NCI-H510A (cell line): ENCODE measurements around the gene NAALADL2.
"Not testable (repeated sequence)": the region's sequence is repeated elsewhere in the genome, so short reads cannot be mapped to it uniquely, and the experiment has no call there.

Experiments used
- DNase-seq: peaks from one replicate; lab custom pipeline; 2025; lab: John Stamatoyannopoulos, UW

The NAALADL2 gene

DNA sequence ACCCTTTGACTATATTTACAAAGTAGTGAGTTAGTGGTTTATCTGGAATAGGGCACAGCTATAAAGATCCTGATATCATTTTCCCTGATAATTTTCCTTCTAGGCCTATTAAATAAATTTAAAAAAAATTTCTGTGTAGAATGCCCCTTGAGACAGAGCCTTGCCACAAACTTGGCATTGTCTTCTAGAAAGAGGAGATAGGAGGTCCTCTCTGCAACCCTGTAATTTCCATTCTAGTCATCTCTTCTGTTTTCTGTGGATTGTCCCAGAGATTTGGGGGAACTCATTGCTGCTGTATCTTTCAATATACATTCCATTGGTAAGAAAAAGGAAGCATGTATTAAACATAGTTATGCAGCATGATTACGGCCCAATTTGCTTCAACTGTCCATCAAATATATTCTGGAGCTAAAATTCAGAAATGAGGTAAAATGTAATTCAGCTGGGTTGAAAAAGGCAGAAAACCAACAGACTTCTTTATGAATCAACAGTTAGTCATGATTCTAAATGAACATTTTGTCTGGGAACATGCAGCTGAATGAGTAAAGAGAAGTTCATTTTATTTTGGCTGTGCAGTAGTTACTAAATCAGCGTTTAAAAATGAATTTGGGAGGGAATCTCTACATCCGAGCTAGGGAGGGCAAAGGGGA, 401.1 kb downstream of the NAALADL2 start:
- no peak for DNase-seq

DNA sequence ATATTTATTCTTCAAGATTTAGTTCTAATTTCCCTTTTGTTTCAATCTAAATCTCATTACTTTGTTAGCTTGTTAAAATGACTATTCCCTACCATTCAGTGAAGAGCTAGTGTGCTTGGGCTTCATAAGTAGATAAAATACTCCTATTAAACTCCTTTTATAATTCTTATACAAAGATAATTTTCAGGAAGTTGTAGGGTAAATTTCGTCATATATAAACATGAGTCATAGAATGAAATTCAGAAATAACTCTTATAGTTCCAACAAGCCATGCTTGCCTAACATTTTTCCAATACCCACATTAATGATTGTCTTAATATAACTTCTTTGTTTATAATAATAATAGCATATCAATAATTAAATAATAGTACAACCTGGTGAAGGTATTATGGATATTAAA, 407.3 kb downstream of the NAALADL2 start:
- DNase-seq, result no peak

DNA sequence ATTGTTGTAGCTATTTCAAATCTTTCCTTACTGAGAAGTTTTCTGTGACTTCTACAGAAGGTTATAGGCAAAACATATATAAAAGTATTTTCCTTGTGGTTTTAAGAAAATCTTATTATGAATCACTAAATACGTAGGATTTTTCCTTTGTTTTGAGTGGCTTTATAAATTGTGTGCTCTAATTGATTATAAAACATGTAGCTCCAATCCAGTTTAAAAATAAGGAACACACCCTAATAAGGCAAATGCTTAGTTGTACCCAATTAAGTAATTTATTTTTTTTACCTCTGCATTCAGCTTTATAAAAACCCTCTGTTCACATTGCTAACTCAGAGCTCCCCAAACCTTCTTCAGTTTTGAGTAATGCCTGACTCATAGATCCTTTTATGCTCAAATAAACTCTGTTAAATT, 408.0 kb downstream of the NAALADL2 start:
- no peak for DNase-seq

DNA sequence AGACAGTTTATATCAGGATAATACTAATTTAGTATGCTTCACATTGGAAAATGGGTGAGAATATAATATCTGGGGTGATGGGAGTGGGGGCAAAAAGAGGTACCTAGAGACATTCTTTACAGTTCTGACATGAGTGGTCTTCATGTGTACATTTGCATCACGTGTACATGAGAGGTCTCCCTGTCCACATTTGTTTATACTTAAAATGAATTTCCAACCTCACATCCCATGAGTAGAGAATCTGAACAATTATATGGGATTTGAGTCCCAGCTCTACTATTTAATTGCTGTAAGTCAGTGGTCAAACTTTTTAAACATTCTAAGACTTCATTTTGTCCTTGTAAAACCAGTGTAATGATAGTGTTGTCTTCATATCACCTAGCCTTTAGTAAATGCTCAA, 408.4 kb downstream of the NAALADL2 start:
- no peak for DNase-seq

DNA sequence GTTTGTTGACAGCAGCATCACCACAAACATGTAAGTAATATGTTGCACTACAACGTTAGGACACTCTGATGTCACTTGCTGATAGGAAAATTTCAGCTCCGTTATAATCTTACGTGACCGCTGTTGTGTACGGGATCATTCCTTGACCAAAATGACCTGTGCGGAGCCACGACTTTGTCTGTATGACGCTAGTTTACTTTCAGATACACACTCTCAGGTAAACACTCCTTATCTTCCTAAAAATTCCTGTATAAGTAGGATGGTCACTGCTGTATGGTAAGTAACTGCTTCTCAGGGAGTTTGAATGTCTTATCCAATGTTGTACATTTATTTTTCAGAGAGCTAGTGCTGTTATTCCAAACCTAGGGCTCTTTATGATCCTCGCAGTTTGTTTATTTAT, 410.3 kb downstream of the NAALADL2 start:
- DNase-seq, result no peak

DNA sequence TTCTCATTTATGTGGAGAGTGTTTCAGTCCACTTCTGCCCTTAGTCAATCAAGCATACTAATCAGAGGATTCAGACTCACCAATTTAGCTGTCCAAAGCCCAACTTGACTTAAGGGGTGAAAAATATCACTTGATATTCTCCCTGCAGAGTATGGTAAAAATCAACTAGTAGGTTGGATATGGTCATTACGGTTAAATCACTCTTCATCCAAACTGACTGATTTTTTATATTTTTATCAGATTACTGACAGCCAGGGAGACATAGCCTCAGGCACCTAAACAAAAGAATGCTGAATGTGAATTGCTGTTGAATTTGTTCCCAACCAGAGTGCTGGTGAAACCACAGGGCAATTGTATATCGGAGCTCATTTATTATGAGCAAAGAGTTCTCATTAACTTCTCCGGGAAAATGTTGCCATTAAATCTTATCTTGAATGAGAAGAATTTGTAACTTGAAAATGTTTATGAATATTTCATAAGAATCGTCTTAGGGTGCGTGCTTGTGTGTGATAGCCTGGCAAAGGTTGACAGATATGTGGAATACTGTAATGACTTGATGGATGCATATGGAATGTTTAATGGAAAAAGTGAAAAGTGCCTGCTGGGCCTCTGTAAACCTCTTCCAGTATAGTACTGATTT, 411.2 kb downstream of the NAALADL2 start:
- DNase-seq, result no peak

DNA sequence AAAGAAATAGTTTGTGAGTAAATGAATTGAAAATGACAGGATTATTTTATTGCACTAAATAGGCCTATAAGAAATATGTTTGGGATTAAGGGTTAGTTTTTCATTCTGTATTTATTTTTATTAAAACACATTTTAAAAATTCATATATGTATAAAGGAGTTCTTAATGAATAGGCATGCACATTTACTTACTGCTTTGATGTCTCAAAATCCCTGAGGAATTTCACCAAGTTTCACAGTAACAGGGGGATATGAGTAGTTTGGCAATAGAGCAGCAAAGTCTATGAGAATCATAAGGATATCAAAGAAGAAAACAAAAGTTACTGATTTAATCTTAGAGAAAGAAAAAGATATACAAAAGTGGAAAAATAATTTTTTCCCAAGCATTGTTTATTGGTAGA, 411.7 kb downstream of the NAALADL2 start:
- no peak for DNase-seq

DNA sequence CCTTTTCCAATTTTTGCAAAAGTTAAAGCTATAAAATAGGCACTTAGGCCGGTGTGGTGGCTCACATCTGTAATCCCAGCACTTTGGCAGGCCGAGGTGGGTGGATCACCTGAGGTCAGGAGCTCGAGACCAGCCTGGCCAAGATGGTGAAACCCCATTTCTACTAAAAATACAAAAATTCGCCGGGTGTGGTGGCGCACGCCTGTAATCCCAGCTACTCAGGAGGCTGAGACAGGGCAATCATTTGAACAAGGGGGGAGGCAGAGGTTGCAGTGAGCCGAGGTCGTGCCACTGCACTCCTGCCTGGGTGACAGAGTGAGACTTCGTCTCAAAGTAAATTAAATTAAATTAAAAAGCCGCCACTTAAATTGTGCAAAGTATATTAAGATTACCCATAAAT, 412.3 kb downstream of the NAALADL2 start:
- not testable (repeated sequence) for DNase-seq

DNA sequence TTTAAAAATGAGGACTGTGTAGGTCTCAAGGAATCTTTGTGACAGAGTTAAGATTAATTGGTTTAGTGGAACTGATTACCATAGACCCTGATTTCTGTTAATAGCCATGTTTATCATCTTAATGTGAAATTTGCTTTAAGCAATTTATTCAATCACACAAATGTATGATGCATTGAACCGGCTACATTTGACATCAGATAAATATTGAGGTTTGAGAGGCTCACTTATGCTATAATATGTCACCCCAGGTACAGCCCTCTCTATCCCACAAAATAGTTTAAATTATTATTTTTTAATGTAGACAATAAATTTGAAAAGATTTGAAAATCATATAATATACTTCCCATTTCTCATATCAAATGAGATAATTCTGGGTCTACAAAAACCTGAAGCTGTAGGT, 413.3 kb downstream of the NAALADL2 start:
- no peak for DNase-seq

DNA sequence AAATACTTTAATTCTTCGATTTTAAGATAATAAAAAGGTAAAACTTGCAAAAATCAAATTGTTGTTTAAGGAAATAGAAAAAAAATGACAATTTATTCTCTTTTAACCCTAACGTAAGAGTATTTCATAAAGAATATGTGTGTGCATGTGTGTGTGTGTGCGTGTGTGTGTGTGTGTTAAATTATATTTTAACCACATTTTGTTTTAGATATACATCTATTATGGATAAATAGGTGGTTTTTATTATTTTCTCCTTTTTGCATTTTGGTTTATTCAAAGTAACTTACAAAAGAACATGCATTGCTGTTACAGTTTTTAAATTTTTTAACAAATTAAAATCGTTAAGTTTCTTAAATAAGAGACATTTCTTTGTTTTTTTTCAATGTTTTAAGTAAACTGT, 414.4 kb downstream of the NAALADL2 start:
- no peak for DNase-seq

DNA sequence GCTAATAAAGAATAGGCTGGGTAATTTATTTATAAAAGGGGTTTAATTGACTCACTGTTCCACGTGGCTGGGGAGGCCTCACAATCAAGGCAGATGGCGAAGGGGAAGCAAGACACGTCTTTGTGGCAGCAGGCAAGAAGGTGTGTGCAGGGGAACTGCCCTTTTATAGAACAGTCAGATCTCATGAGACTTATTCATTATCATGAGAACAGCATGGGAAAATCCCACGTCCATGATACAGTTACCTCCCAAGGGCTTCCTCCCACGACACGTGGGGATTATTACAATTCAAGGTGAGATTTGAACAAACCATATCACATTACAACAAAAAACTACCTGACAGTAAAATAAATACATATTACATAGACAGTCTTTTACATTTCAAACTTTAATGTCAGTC, 414.9 kb downstream of the NAALADL2 start:
- DNase-seq, result no peak

DNA sequence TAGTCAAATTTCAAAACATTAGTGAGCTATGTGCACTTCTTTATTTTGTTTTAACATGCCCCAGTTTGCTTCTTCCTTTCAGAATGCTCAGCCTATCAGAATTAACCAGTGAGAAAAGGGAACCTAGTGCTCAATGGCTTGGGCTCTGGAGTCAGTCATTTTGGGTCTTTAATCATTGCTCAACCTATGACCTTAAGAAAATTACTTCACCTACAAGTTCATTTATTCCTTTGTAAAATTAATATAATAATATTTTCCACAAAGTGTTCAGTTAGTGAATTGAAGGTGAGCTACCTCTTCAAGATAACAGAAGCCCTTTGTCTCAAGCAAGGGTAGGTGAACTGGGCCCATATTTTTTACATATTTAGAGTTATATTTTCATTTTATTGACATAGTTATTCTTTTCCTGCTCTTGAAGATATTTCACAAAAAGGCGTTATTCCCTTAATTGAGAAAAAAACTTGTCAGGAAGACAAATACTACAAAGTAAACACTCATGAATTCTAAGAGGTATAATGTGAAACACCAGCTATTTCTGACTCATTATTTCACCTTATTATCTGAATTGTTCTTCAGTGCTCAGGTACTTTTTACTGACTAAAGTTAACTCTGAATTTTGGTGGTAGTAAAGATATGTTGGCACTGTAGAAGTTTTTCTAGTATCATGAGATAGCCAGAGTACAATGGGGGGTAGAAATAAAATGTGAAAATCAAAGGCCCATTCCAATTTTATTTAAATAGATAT, 415.5 kb downstream of the NAALADL2 start:
- DNase-seq, result no peak

DNA sequence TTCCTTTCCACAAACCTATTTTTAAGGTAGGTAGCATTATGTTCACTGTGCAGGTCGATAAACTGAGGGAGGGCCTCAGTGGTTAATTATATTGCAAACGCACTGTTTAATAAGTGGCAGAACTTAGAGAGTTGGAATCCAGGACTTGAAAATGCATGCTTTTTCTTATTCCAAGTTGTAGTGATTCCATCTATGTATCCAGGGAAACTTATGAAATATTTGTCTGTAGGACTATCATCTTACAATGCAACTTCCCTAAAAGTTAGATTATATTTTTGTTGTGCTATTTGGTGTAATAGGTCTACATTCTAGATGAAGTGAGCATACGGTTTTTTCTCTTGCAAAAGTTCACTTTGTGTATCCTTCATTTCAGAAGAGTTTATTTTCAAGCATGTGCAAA, 419.5 kb downstream of the NAALADL2 start:
- no peak for DNase-seq

DNA sequence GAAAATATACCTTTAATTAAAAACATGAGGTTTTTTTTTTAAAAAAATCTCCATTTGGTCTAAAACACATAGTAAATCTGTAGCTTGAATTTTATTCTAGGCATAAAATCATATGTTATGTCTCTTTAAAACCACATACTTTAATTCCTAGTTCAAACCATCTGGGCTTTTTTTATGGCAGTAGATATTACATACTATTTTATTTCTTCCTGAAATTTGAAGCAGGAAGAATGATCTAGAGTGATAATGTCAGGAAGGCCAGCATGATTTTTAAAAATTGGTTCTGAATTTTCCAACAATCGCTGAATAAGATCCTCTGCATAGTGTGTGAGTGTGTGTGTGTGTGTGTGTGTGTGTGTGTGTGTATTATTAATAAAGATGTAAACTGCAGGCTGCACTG, 420.3 kb downstream of the NAALADL2 start:
- no peak for DNase-seq

DNA sequence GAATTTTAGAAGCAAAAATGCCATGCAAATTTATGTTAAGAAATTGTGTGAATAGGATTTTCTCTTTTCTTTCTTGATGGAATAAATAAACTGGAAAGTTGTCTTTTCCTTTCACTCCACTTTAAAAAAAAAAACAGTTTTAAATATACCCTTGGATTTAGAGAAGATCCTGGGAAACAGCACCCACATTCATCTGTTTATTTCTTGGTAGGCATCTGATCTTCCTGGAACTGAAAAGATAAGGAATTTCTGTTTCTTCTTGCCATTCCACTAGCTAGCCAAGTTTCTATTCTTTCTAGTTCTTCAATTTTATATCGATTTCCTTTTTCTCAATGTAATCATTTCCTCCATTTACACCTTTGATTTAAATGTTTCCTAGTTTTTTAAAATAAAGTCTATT, 420.8 kb downstream of the NAALADL2 start:
- no peak for DNase-seq

DNA sequence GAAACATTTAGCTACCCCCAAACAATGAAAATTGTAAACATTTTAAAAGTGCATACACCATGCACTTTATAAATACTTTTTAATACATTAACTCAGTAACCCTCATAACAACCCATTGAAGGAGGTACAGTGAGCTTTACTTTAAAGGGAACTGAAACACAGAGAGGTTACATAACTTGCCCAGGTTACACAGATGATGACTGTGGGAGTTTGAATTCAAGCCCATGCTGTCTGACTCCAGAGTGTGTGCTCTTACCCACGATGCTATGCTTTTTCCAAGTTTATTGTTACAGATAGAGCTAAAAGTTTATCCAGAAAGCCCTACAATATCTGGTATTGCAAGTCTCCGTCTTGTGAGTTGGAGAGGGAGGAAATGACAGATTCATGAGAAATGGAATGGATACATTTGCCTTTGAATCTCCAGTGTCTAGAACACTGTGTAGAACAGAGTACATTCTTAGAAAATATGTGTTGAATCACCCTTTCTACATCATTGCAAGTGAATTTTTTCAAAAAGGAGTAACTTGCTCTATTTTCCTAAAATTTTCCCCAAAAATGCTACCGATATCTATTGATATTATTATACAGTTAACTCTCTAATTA, 428.3 kb downstream of the NAALADL2 start:
- no peak for DNase-seq

DNA sequence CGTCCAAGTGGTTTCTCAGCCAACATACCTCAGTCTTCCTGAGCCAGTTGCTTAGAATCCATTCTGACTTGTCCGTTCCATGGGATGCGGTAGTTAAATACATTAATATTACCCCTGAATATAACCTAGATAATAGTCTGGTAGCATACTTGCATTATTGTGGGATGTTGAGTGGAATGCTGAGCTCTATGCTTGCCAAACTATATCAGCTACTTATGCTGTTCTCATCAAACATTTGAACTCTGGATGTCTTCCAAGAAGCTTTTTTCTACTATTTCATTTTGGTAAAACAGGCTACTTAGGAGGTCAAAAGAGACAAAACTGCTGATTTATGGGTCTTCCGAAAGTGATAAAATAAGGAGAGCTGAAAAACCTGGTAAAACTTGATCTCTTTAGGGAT, 429.5 kb downstream of the NAALADL2 start:
- no peak for DNase-seq

DNA sequence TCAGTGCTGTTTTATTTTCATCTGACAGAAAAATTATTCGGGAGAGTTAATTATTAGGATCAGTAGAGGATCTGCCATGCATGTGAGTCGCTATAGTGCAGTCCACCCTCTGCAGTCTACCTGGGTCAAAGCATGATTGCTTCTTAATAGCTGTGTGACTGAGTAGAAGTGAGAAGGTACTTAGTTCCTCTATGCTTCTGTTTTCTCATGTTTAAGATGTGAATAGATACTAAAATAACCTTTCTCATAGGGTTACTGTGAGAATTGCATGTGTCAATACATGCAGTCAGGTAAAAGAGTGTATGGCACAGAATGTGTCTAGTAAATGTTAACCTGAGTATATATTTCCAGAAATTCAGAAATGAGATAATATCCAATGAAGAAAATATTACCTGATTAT, 435.7 kb downstream of the NAALADL2 start:
- no peak for DNase-seq

DNA sequence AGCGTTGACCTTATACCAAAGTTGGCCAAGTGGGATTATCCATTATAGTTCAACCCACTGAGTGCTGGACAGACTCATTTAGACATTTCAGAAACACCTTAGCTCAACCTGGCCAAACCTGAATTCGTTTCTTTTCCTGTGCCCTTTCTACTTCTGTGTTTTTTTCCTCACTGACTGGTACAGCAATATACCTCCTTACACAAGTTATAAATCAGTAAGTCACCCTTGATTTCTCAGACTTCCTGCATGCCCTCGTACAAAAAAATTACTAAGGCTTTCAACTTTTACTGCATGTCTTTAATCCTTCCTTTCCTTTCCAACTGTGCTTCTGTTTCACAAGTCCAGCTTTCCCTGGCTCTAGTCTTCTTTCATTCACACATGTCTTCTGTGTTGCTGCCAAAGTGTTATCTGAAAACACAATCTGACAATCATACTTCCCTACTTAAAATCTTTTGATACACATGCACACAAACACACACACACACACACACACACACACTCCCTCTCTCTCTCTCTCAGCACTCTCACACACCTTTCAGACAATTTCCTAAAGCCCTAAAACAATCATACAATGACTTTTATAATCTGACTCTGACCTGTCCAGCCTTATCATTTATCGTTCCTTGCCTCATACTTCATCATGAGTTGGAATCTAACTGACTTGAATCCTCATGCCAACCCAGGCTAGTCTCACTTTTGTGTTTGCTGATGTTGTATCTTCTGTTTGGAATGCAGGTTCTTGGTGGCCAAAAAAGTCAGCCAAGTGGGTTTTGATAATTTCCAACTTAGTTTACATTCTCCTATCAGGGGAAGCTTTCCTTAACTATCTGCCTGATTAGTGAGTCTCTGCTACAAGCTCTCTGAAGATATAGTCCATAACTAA, 436.4 kb downstream of the NAALADL2 start:
- DNase-seq, result no peak

DNA sequence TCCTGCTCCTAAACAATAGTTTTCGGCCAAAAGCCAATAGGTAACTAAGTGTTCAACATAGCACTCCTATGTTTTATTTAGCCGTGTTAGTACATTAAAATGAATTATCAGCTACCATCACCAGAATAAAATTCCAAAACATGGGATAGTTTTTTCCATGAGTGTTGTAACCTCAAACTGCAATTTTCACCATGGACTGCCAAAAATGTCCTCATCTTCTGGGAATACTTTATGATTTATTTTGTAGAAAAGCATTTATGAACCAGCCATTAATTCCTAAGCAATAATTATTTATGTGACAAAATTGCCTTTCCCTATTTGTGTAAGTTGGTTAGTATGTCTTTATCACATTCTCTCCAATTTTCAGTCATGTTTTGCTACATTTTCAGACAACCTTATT, 438.1 kb downstream of the NAALADL2 start:
- DNase-seq, result no peak

DNA sequence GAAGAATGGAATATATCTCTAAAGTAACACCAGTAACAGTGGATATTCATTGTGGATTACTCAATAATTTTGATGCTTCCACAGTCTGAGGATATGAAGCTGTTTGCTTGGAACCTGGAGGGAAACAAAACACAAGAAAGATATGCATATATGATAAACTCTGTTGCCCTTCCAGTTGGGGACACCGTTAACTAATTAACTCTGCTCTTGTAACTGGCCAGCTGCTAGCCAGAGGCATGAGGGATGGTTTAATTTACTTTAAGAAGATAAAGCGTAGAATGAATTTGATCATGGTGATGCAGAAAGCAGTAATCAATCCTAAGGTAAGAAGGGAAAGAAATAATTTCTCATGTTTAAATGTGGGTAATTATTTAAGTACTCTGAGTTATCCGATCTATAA, 442.6 kb downstream of the NAALADL2 start:
- no peak for DNase-seq

DNA sequence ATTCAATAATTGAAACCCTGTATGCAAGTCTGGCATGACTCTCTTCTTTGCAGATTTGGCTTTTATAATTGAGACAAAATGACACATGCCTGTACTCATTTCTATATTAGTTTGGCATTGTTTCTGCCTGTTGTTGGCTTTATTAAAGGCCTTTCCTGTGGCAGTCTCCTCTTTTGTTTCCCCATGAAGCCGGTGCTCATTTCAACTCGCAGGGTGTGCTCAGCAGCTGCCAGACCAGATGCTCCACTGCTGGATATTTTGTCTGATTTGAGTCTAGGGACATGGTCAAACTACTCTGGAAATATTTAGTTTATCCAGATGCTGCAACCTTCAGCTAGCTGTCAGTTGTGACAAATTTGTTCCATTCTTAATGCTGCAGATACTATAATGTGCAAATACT, 445.3 kb downstream of the NAALADL2 start:
- DNase-seq, result no peak
